Stromal cell of bone marrow (primary cell): ENCODE results near the gene ESPN.

Experiments used
- DNase-seq: peaks from one replicate; pipeline ENCODE4 v3.0.0-alpha.2; 2012; ENCODE audit warnings: low read depth

Gene ESPN

DNA sequence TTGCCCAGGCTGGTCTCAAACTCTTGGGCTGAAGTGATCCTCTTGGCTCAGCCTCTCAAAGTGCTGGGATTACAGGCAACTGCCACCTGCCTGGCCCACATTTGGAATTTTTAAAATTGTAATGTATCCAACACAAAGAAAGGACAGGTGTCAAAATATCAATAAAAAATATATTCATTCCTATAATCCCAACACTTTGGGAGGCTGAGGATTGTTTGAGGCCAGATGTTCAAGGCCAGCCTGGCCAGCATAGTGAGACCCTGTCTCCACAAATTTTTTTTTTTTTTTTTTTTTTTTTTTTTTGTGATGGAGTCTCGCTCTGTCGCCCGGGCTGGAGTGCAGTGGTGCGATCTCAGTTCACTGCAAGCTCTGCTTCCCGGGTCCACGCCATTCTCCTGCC is 14.8 kb upstream of the ESPN start:
- no peak for DNase-seq

DNA sequence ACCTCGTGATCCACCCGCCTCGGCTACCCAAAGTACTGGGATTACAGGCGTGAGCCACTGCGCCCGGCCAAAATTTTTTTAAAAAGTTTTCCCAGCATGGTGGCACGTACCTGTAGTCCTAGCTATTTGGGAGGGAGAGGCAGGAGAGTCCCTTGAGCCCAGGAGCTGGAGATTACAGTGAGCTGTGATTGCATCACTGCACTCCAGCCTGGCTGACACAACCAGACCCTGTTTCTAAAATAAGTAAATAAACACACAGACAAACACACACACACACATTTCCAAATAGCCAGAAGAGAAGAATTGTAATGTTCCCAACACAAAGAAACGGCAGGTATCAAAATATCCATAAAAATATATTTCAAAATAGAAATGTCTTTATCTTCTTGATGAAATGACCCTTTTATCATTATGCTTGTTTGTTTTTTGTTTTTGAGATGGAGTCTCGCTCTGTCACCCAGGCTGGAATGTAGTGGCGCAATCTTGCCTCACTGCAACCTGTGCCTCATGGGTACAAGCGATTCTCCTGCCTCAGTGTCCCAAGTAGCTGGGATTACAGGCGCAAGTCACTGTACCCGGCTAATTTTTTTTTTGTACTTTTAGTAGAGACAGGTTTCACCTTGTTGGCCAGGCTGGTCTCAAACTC is 14.2 kb upstream of the ESPN start:
- DNase-seq = no peak

- DNase-seq = no peak
Measured at GRCh38 chr1:6412896-6413295, 11.7 kb upstream of the ESPN start.

DNA sequence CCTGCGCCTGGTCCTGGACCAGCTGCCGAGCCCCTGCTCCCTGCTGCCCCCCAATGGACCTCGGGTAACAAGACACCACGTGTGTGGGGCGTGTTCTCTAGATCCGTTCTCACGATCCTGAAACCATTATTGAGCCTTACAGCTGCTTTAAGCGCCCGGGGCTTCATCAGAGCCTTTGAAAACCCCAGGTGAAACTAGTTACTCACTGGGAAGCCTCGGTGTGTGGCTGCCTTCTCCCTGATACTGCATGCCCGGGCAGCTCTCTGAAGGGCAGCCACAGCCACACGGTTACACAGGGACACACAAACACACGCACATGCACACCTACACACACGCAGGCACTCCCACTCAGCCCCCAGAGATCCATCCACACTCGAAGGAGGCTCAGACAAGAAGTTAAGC is 10.1 kb upstream of the ESPN start:
- DNase-seq = no peak

- DNase-seq = no peak
Measured at GRCh38 chr1:6414881-6415626, 9.5 kb upstream of the ESPN start.

DNA sequence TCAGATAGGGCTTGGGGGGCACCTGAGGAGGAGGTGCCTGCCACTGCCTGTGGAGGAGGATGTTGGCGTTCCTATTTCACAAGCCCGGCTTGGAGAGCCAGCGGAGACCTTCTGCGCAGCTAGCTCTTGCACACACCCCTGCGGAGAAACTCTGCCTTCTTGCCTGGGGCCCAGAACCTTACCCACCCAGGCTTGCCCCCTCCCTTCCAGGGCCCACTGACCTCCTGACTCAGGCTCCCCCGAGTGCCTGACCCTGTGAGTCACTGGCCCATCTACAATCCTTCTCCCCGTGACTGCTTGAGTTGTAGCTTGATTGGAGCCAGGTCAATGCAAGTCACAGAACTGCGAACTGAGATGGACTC is 8.3 kb upstream of the ESPN start:
- no peak for DNase-seq

- DNase-seq = no peak
Measured at GRCh38 chr1:6416906-6417305, 7.7 kb upstream of the ESPN start.

DNA sequence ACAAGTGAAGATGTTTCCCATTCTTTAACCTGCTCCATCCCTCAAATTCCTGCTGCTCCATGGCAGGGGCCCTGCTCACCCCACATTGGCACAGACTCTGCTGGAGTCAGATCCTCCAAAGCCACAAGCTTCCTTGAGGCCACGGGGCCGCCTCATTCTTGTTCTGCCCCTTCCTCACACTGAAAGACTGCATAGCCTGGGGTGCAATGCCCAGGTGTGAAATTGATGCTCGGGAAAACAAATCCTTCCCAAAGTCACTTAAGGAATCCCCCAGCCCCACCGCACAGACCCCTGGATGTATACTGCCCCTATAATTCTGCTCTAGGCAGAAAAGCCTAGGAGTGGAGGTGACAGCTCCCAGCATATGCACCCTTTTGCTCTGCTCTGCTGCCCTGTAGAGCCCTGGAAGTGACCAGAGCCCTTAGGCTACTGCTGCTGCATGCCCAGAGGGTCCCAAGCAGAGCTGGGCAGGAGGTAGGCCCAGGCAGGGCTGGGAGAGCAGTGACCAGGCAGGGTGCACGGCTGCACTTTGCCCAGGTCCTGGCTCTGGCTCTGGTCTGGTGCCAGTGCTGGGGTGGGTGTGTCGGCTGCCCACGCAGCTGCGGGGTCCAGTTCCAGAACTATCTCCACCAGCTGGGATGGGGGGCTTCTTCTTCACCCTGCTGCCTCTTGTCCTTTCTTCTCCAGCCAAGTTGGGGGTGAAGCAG is 6.5 kb upstream of the ESPN start:
- no peak for DNase-seq

DNA sequence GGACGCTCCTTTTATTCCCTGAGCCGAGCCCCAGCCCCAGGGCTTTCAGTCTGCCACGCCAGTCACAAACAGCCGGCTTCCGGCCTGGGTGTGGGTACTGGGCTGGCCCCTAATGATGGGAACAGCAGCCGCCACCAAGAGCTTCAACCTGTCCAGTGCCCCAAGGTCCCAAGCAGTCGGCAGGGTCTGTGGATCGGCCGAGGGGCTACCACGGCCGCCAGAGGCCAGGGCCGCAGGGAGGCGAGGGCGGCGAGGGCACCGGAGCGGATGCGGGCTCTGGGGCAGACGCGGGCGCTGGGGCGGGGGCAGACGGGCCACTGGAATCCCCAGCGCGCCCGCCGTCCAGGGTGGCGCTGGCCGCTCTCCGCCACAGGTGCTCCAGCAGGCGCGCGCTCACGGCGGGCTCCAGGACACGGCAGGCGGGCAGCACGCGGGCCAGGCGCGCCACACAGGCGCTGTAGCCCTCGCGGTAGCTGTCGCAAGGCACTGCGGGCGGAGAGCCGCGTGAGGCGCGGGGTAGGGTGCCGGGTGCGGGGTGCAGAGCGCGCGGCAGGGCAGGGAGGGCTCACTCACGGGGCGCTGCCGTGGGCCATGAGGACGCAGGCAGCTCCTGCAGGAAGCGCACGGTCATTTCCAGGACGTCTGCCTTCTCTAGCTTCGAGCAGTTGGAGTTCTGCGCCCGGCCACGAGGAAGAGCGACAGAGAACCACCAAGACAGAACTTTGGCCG is 5.7 kb upstream of the ESPN start:
- DNase-seq = no peak

DNA sequence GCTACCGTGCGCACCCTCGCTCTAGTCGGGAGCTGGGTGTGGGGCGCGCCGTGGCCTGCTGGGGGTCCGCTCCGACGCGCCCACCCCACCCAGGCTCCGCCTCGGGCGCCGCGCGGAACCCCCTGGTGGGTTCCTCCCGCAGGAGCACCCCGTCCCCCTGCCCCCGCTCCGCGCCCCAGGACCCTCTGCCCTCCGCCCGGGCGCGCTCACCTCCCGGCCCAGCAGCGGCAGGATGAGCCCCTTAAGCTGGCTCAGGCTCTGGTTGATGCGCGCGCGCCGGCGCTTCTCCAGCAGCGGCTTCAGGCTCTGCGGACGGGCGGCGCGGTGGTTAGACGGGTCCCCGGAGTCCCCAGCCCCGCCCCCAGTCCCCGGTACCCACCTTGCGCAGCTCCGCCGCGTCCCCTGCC is 5.2 kb upstream of the ESPN start:
- DNase-seq = no peak

DNA sequence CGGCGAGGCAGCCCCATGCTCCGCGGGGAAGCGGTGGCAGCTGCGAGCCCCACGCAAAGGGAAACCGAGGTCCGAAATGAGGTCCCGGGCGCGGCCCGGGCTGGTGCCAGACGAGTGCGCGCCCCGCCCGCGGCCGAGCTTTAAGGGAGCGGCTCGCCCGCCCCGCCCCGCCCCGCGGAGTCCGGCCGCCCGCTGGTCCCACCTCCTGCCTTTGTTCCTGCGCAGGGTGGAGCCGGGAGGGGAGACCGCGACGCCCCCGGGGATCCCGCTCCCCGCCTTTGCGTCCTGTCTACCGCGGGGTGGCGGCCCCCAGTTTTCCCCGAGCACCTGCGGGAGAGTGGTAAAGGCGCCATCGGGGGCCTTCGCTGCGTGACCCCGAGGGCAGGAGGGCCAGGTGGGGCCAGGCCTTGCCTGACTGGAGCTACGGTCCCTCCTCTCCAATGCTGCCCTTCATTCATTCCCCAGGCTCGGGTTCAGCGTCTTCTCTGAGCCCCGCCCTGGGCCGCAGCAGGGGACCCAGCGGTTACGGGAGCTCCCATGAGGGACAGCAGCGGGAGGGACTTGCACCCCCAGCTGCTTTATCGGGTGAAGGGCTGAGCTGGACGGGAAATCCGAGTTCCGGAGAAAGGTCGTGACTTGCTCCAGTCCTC is 4.6 kb upstream of the ESPN start, which contains the start of gene HES2:
Gene HES2 (minus strand): TSS at position 116 of the 650 bp plus-strand sequence. CDS start 99 bp downstream, at position 17.
- no peak for DNase-seq

- no peak for DNase-seq
Measured at GRCh38 chr1:6420454-6421042, 4.0 kb upstream of the ESPN start.

- DNase-seq = no peak
Measured at GRCh38 chr1:6421266-6421665, 3.3 kb upstream of the ESPN start.

GRCh38 chr1:6423321-6423999 is 1.1 kb upstream of the ESPN start:
- DNase-seq = no peak

DNA sequence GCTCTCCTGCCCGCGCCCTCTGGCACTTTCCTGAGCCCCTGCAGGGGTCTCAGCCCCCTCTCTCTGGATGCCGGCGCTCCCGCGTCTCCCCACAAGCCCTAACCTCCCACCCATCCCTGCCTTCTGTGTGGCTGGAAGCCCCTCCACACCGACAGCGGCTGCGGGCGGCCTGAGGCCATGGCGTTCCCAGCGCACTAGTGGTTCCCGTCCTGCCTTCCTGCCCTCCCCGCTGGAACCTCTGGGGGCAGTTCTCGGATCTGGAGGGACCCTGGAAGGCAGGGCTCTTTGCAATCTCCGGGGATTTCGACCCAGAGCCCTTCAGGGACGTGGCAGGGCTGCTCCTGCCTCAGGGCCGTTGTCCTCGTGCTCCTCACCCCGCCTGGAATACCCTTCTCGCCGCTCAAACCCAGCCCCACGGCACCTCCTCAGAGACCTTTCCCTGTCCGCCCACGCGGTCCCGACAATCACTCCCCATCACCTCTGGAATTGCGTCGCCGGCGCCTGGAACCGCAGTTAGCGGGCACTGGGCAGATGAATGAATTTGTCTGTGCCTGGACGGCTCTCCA is 493 bp upstream of the ESPN start:
- DNase-seq = no peak

DNA sequence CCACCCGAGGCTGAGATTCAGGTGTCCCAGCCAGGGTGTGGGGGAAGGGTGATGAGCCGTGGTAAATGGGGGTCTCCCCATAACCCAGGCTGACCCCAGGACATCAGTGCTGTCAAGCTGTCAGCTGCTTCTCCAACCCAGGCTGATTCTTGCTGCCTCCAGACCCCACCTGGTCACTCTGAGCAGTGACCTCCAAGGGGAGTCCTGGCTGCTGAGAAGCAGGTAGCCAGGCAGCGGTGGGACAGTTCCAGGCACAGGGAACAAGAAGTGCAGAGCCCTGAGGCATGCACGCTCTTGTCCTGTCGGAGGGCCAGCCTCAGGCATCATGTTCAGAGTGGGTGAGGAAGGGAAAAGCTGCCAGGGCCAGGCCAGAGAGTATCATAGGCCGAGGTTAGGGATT is 1.1 kb downstream of the ESPN start:
- DNase-seq = no peak

DNA sequence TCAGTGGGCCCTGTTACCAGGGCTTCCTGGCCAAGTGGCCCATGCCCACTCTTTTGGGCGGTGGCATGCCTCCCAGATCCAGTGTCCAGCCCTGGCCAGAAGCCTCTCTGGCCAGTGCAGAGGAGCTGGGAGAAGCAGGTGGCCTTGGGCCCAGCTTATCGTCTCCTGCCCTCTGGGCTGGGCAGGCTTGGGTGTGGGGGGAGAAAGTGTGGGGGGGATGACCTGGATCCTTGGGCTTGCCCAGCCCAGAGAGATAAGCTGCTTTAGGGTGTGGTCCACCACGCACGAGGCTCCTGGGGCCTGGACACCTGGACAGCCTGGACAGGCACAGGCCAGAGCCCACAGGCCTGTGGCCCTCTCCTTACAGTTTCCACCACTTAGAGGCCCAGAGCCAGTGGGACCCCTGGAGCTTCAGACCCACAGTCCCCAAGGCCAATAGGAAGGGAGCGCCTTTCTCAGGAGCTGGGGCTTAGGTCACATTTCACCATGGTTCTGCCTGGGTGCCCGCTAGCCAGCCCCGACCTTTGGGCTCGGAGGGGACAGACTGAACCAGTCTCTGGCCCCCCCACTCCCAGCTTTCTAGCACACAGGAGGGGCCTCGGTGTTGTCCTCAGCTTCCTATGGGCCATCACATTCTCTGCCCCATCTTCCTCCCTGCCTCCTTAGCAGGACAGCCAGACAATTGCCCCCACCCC is 1.8 kb downstream of the ESPN start:
- DNase-seq = no peak

DNA sequence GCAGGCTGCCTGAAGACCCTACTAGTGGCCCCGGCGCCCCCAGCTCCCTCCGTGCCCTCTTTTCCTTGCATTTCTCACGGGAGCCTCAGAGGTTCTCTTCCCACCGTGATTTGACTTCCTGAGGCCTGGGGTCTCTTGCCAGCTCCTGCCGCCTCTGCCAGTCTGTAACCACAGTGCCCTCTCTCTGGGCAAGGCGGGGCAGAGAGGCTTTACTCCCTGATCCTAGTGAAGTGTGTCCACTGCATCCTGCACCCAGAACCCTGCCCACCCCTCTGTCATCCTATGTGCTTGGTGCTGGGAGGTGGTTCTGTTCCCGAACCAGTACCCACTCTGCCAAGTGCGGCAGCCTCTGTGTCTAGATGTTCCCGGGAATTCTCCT is 2.4 kb downstream of the ESPN start:
- DNase-seq = no peak

- DNase-seq = no peak
Measured at GRCh38 chr1:6427441-6428390, 3.1 kb downstream of the ESPN start.
